Dendritic cell treated with granulocyte-macrophage colony-stimulating factor and Interleukin-4, amounts not matched to agents 40 ng/mL and 50 ng/mL, for 4 days (primary cell): ENCODE measurements around the gene STRBP.

Source experiments
- H3K27ac Mint-ChIP-seq: one replicate; pipeline ENCODE4 v1.8.0; 2022; ENCODE audit warnings: mild to moderate bottlenecking, mixed read lengths
- H3K27me3 Mint-ChIP-seq: one replicate; pipeline ENCODE4 v1.8.0; 2022; ENCODE audit warnings: mild to moderate bottlenecking, mixed read lengths
- H3K36me3 Mint-ChIP-seq: one replicate; pipeline ENCODE4 v1.8.0; 2022; ENCODE audit warnings: low read depth, mixed read lengths
- H3K4me1 Mint-ChIP-seq: one replicate; pipeline ENCODE4 v1.8.0; 2022; ENCODE audit warnings: low read depth, mixed read lengths
- H3K4me3 Mint-ChIP-seq: one replicate; pipeline ENCODE4 v1.8.0; 2022; ENCODE audit warnings: mild to moderate bottlenecking, moderate library complexity, mixed read lengths
- H3K9me3 Mint-ChIP-seq: one replicate; pipeline ENCODE4 v1.8.0; 2022; ENCODE audit warnings: mixed read lengths
- intact Hi-C: fragments of 100-400 bp; cut with micrococcal nuclease; formaldehyde crosslinking; loops from one replicate; pipeline ENCODE4 v1.15.0; 2022

The STRBP gene

GRCh38 chr9:123175854-123176629, 92.3 kb downstream of the STRBP start:
- Mint-ChIP-seq H3K27me3 (no peaks in the 10 kb centered on the region), H3K36me3 (no peaks in the 10 kb centered on the region), H3K9me3 (no peaks in the 10 kb centered on the region), H3K4me3 (no peak overlapping the region), H3K4me1 (peaks cover 15% of the 10 kb centered on the region), H3K27ac (no peak overlapping the region)
- intact Hi-C loops: no loop called here

GRCh38 chr9:123174887-123175518, 93.4 kb downstream of the STRBP start:
- Mint-ChIP-seq H3K27ac (no peak overlapping the region), H3K9me3 (no peaks in the 10 kb centered on the region), H3K4me1 (peaks cover 15% of the 10 kb centered on the region), H3K27me3 (no peaks in the 10 kb centered on the region), H3K36me3 (no peaks in the 10 kb centered on the region), H3K4me3 (no peak overlapping the region)
- intact Hi-C loops: no loop called here

DNA sequence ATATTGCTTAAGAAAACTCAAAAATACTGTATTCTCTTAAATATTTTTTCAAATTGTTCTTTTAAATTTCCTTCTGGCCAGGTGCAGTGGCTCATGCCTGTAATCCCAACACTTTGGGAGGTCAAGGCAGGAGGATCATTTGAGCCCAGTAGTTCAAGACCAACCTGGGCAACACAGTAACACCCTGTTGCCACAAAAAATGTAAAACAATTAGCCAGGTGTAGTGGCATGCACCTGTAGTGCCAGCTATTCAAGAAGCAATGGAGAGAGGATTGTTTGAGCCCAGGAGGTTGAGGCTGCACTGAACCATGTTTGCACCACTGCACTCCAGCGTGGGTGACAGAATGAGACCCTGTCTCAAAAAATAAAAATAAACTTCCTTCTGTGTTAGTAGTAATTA, 94.3 kb downstream of the STRBP start:
- Mint-ChIP-seq H3K4me1 (peaks cover 15% of the 10 kb centered on the region), H3K9me3 (no peaks in the 10 kb centered on the region), H3K27me3 (no peaks in the 10 kb centered on the region), H3K4me3 (no peak overlapping the region), H3K36me3 (no peaks in the 10 kb centered on the region), H3K27ac (no peak overlapping the region)
- intact Hi-C loops: no loop called here

DNA sequence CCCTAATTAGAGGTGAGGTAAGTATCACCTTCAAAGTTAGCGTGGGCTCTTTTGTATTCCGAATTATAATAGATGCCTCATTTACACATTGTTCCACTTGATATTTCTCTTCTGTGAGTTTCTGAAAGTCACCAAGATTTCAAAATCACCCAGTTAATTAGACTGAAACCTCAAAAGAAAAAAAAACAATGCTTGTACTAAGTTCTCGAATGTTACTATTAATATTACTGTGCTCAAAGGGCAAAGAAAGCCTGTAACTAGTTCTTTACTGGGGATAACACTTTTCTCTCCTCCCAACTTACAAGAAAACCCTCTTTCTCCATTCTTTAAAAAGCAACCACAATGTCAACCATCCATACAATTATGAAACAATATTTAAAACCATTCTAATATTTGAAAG, 98.5 kb downstream of the STRBP start:
- intact Hi-C loops: no loop called here

DNA sequence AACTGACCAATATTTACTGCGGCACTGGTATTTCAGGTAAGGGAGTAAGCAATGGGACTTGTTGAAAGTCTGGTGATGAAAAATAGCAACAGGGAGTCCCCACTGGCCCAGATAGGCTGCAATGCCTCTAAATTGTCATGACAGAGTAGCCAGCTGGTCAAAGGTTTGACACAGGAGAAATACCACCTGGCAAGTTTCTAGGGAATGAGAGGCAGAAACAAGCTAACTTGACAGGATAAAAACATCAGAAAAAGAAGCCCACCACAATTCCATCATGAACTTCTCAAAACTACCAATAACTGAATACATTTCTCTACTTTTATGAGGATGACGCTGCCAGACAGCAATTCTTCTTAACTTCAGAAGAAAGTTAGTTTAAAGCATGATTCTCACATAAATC, 99.8 kb downstream of the STRBP start:
- Mint-ChIP-seq H3K4me1 (peaks cover 10% of the 10 kb centered on the region), H3K9me3 (no peaks in the 10 kb centered on the region), H3K4me3 (no peak overlapping the region), H3K27ac (no peak overlapping the region), H3K27me3 (no peaks in the 10 kb centered on the region), H3K36me3 (no peaks in the 10 kb centered on the region)
- intact Hi-C loops: no loop called here

More for the DNA sequence above, 98.5 kb downstream of the STRBP start:
- Mint-ChIP-seq H3K27ac (no peak overlapping the region), H3K4me3 (no peak overlapping the region), H3K9me3 (no peaks in the 10 kb centered on the region), H3K27me3 (no peaks in the 10 kb centered on the region), H3K4me1 (peaks cover 11% of the 10 kb centered on the region), H3K36me3 (no peaks in the 10 kb centered on the region)

GRCh38 chr9:123167474-123167873, 100.9 kb downstream of the STRBP start:
- Mint-ChIP-seq H3K4me3 (no peak overlapping the region), H3K36me3 (no peaks in the 10 kb centered on the region), H3K27ac (no peak overlapping the region), H3K9me3 (no peaks in the 10 kb centered on the region), H3K27me3 (no peaks in the 10 kb centered on the region), H3K4me1 (peaks cover 10% of the 10 kb centered on the region)
- intact Hi-C loops: no loop called here

DNA sequence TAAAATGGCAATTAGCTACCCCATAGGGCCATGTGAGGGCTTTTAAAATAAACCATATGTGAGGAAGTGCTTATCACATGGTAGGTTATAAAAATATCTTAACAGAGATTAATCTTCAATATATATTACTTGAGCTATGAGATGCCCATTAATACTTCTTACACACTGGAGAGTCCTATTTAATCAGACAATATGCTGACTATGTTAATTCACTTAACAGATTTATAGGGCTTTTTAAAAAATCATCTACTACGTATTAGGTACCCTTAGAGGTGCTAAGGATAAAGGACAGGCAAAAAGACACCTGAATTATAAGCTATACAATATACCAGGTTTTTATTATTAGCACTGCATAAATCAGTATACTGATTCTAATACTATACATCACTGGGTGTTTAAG, 102.6 kb downstream of the STRBP start:
- intact Hi-C loops: no loop called here
- no peak overlapping the region for H3K4me3 Mint-ChIP-seq
- no peaks in the 10 kb centered on the region for H3K36me3 Mint-ChIP-seq
- H3K4me1 Mint-ChIP-seq: peaks cover 10% of the 10 kb centered on the region
- no peaks in the 10 kb centered on the region for H3K27me3 Mint-ChIP-seq
- H3K9me3 Mint-ChIP-seq: no peaks in the 10 kb centered on the region
- no peak overlapping the region for H3K27ac Mint-ChIP-seq

DNA sequence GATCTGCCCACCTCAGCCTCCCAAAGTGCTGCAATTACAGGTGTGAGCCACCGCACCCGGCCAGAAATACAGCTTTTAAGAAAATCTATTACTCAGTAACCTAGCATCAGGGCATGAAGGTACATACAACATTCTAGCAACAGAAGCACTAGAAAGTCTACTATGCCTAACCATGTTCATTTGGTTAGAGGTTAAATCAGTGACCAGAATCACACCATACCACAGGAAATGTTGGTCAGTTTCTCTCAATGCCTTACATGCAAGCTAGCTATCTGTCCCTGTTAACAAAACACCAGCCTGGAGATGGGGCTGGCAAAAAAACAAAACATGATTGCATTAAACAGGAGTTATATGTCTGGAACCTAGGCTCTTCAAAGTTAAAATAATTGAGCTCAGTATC, 104.1 kb downstream of the STRBP start:
- Mint-ChIP-seq H3K9me3 (no peaks in the 10 kb centered on the region), H3K36me3 (no peaks in the 10 kb centered on the region), H3K27me3 (no peaks in the 10 kb centered on the region), H3K4me3 (no peak overlapping the region), H3K4me1 (peaks cover 10% of the 10 kb centered on the region), H3K27ac (no peak overlapping the region)
- intact Hi-C loops: no loop called here

DNA sequence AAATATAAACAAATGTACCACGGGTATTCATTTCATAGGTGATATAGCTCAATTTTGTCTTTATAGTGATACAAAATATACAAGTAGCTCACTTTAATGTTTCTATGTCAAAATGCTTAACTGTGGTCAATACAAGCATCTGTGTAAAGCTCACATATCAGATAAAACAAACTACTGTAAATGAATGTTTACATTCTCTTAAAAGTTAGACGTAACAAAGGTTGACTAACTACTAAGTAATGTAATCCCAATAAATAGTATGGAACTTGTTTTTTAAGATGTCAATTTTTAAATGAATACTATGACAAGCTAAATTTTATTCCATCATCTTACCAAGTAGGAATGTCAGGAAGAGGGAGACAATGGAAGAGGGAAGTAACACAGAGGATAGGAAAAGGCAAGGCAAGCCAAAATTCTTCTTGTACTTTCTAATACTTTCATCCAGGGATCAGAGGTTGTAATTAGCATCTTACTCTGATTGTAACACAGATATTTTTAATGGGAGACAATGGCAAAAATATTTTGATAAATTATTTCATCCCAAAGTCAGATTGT, 105.5 kb downstream of the STRBP start:
- intact Hi-C loops: no loop called here
- H3K4me3 Mint-ChIP-seq: no peak overlapping the region

GRCh38 chr9:123162360-123162759, 106.0 kb downstream of the STRBP start:
- Mint-ChIP-seq H3K36me3 (no peaks in the 10 kb centered on the region), H3K4me1 (peaks cover 10% of the 10 kb centered on the region), H3K4me3 (no peak overlapping the region)

More for the DNA sequence above, 105.5 kb downstream of the STRBP start:
- H3K27me3 Mint-ChIP-seq: no peaks in the 10 kb centered on the region
- H3K4me1 Mint-ChIP-seq: peaks cover 10% of the 10 kb centered on the region
- no peaks in the 10 kb centered on the region for H3K9me3 Mint-ChIP-seq
- no peak overlapping the region for H3K27ac Mint-ChIP-seq
- no peaks in the 10 kb centered on the region for H3K36me3 Mint-ChIP-seq

GRCh38 chr9:123157221-123157620, 111.2 kb downstream of the STRBP start:
- no peaks in the 10 kb centered on the region for H3K9me3 Mint-ChIP-seq
- no peak overlapping the region for H3K27ac Mint-ChIP-seq
- no peaks in the 10 kb centered on the region for H3K4me1 Mint-ChIP-seq
- H3K4me3 Mint-ChIP-seq: no peak overlapping the region
- intact Hi-C loops: no loop called here
- no peaks in the 10 kb centered on the region for H3K27me3 Mint-ChIP-seq
- H3K36me3 Mint-ChIP-seq: no peaks in the 10 kb centered on the region

More at GRCh38 chr9:123162360-123162759, 106.0 kb downstream of the STRBP start:
- no peaks in the 10 kb centered on the region for H3K27me3 Mint-ChIP-seq
- no peaks in the 10 kb centered on the region for H3K9me3 Mint-ChIP-seq
- H3K27ac Mint-ChIP-seq: no peak overlapping the region
- intact Hi-C loops: no loop called here

DNA sequence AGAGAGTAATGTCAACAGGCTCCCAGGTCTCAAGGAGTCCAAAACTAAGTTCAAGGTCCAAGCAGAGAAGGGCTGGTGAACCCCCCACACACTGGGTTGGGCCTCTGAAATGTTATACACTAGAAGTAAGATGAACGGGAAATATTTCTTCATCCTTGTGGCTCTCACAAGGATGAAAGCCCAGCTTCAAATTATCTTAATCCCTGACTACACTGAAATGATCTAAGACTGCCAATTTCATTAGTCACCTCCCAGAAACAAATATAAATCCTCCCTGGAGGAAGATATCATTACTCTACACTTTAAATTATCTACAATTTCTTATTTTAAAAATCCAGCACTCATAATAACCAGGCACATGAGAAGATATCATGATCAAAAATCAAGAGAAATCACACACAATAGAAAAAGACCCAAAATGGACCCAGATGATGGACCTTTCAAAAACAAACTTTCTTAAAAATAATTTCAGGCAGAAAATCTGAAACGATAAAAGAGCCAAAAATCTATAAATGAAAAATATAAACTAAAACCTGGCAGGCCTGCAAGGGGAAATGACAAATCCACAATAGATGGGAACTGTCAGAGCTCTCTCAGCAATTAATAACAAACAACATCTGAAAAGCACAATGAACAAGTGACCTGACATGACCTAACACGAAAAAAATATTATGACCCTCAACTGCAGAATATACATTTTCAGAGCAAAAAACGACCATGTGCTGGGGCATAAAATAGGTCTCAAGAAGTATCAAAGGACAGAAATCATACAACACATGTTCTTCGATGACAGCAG, 117.5 kb downstream of the STRBP start:
- no peak overlapping the region for H3K4me3 Mint-ChIP-seq
- H3K4me1 Mint-ChIP-seq: no peaks in the 10 kb centered on the region
- intact Hi-C loops: no loop called here

GRCh38 chr9:123149067-123149466, 119.3 kb downstream of the STRBP start:
- intact Hi-C loops: no loop called here
- no peaks in the 10 kb centered on the region for H3K9me3 Mint-ChIP-seq
- no peaks in the 10 kb centered on the region for H3K4me1 Mint-ChIP-seq
- H3K4me3 Mint-ChIP-seq: no peak overlapping the region
- no peak overlapping the region for H3K27ac Mint-ChIP-seq
- no peaks in the 10 kb centered on the region for H3K27me3 Mint-ChIP-seq
- no peaks in the 10 kb centered on the region for H3K36me3 Mint-ChIP-seq

More for the DNA sequence above, 117.5 kb downstream of the STRBP start:
- H3K27ac Mint-ChIP-seq: no peak overlapping the region
- H3K36me3 Mint-ChIP-seq: no peaks in the 10 kb centered on the region
- H3K27me3 Mint-ChIP-seq: no peaks in the 10 kb centered on the region
- H3K9me3 Mint-ChIP-seq: no peaks in the 10 kb centered on the region

- intact Hi-C loops: no loop called here
- no peaks in the 10 kb centered on the region for H3K36me3 Mint-ChIP-seq
Measured at GRCh38 chr9:123138163-123138562, 130.2 kb downstream of the STRBP start.

More at GRCh38 chr9:123138163-123138562, 130.2 kb downstream of the STRBP start:
- no peak overlapping the region for H3K27ac Mint-ChIP-seq
- H3K4me1 Mint-ChIP-seq: no peaks in the 10 kb centered on the region
- H3K4me3 Mint-ChIP-seq: no peak overlapping the region
- H3K9me3 Mint-ChIP-seq: no peaks in the 10 kb centered on the region
- no peaks in the 10 kb centered on the region for H3K27me3 Mint-ChIP-seq
